NT2/D1 (cell line): ENCODE measurements around the gene KIF16B.

Experiments used
- DNase-seq: peaks from one replicate; pipeline ENCODE4 v3.0.0-alpha.2; 2011; ENCODE audit warnings: low read depth, low spot score
- H3K27me3 ChIP-seq: 2 replicates; pipeline ENCODE4 v1.6.0; 2011; ENCODE audit warnings: mild to moderate bottlenecking; ENCODE audit not compliant: insufficient read length, insufficient read depth
- H3K36me3 ChIP-seq: 2 replicates; pipeline ENCODE4 v1.6.1; 2011; ENCODE audit warnings: mild to moderate bottlenecking, low read length, mixed read lengths; ENCODE audit not compliant: insufficient read depth, insufficient read length
- H3K4me1 ChIP-seq: 2 replicates; pipeline ENCODE4 v1.5.1; 2011; ENCODE audit not compliant: insufficient read depth, insufficient read length
- H3K4me3 ChIP-seq: 2 replicates; pipeline ENCODE4 v1.5.1; 2011; ENCODE audit warnings: low read depth; ENCODE audit not compliant: insufficient read length
- H3K9ac ChIP-seq: 2 replicates; pipeline ENCODE4 v1.6.0; 2011; ENCODE audit warnings: low read depth; ENCODE audit not compliant: insufficient read length
- H3K9me3 ChIP-seq: 2 replicates; pipeline ENCODE4 v1.5.1; 2011; ENCODE audit warnings: mild to moderate bottlenecking, low read length; ENCODE audit not compliant: insufficient read depth
- SUZ12 ChIP-seq: IDR thresholded peaks from 2 replicates; pipeline ENCODE4 v1.6.1; 2011; ENCODE audit not compliant: insufficient read length, insufficient read depth; ENCODE audit errors: extremely low read depth
- YY1 ChIP-seq: IDR thresholded peaks from 2 replicates; pipeline ENCODE4 v1.6.1; 2011; ENCODE audit not compliant: insufficient read length, insufficient read depth
- ZNF274 ChIP-seq: IDR thresholded peaks from 2 replicates; pipeline ENCODE4 v1.6.1; 2011; ENCODE audit warnings: mild to moderate bottlenecking, low read depth, low read length

Gene KIF16B

DNA sequence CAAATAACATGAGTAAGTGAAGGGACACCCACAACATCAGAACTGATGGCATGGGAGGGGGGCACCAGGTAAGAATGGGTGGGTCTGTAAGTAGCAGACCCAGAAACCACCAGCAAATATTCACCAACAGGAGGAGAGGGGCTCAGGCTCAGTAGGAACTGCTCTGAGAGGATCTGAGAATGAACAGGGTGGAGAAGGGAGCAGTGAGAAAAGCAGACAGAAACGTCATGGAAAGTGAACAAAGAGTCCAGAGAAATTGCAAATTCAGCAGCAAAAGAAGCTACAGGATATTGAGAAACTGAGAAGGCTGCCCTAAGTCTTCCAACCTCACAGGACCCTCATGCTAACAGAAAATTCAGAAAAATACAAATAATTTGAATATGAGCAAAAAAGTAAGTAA lies 121.3 kb downstream of the KIF16B start:
- Histone ChIP-seq H3K9ac (no peak overlapping the region), H3K4me3 (no peak overlapping the region), H3K36me3 (no peaks in the 10 kb centered on the region), H3K9me3 (no peaks in the 10 kb centered on the region), H3K27me3 (no peaks in the 10 kb centered on the region), H3K4me1 (no peaks in the 10 kb centered on the region)
- DNase-seq = no peak
- TF ChIP-seq YY1 (no peak), ZNF274 (no peak), SUZ12 (no peak)

DNA sequence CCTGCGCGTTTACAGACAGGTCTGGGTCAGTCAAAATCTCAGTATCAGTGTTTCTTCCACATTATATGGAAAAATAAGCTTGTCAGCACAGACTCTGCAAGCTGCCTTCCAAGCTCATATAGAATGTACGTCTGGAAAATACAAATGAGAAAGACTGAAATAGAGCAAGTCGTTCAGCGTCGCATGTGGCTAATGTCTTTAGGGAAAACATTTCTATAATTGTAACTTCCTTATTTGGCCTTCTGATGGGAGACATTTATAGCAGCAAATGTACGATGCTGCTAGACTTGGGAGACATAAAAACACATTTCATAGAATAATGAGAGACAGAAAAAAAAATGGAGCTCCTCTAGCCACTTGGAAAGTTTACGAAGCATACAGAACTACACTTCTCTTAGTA lies 122.2 kb downstream of the KIF16B start:
- Histone ChIP-seq H3K27me3 (no peaks in the 10 kb centered on the region), H3K4me3 (no peak overlapping the region), H3K9ac (no peak overlapping the region), H3K4me1 (no peaks in the 10 kb centered on the region), H3K36me3 (no peaks in the 10 kb centered on the region), H3K9me3 (no peaks in the 10 kb centered on the region)
- no peak for DNase-seq
- TF ChIP-seq SUZ12 = no peak

DNA sequence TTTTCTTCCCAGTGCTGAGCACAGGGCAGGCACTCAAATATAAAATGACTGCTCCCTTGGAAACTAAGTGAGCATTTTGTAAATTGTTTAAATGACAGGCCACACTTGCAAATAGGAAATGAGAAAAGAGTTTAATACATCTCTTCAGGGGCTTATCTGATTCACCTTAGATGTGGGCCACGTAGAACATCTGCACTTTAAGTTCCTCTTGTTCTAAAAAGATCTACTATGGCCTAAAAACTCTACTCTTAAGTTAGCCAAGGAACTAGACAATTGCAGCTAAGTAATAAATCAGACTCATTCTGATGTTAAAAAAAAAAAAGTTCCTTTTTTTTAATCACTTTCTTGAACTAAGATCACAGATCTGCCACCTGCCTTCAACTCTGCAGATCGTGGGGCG lies 126.3 kb downstream of the KIF16B start:
- Histone ChIP-seq H3K27me3 (no peaks in the 10 kb centered on the region), H3K4me3 (no peak overlapping the region), H3K4me1 (no peaks in the 10 kb centered on the region), H3K9ac (no peak overlapping the region), H3K36me3 (no peaks in the 10 kb centered on the region), H3K9me3 (no peaks in the 10 kb centered on the region)
- TF ChIP-seq YY1 = no peak
- TF ChIP-seq ZNF274 = no peak
- no peak for TF ChIP-seq SUZ12
- no peak for DNase-seq

DNA sequence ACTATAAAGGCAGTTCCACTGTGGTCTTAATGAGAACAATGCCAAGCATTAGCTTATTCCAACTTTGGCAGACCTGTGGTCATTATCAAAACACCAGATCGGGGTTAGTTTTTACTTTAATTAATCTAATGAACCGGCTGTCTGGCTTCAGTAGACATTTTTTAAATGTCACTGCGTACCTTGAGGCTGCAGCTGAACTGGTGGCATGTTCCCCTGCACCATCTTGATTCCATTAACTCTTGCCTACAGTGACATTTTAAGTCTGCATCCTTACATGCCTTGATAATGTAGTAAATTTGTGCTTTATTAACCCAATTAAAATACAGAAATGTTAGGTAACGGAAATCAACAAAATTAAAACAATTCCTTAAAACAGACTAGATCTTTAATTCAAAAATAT lies 127.0 kb downstream of the KIF16B start:
- H3K4me3 ChIP-seq = no peak overlapping the region
- DNase-seq = no peak
- no peaks in the 10 kb centered on the region for H3K9me3 ChIP-seq
- H3K27me3 ChIP-seq = no peaks in the 10 kb centered on the region
- H3K4me1 ChIP-seq = no peaks in the 10 kb centered on the region
- TF ChIP-seq YY1 (no peak), ZNF274 (no peak), SUZ12 (no peak)
- no peaks in the 10 kb centered on the region for H3K36me3 ChIP-seq
- no peak overlapping the region for H3K9ac ChIP-seq

DNA sequence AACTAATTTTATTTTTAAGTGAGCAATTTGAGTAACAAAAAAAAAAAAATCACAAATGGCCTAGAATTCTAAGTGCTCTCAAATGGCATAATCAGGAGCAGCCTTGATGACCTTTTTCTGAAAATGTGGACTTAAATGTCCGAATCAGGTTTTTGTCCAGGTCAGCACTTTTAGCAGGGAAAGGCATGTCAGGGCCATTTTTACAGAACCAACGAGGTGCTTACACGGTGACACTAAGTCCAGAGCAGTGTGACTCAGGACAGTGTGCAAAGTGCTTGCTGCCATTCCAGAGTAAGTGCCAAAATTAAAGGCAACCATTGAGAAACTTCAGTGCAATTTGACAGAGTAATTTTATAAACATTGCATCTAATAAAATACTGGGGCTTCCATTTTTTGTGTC lies 127.8 kb downstream of the KIF16B start:
- Histone ChIP-seq H3K4me1 (no peaks in the 10 kb centered on the region), H3K4me3 (no peak overlapping the region), H3K9me3 (no peaks in the 10 kb centered on the region), H3K27me3 (no peaks in the 10 kb centered on the region), H3K9ac (no peak overlapping the region), H3K36me3 (no peaks in the 10 kb centered on the region)
- DNase-seq = no peak
- TF ChIP-seq ZNF274 (no peak), YY1 (no peak), SUZ12 (no peak)

DNA sequence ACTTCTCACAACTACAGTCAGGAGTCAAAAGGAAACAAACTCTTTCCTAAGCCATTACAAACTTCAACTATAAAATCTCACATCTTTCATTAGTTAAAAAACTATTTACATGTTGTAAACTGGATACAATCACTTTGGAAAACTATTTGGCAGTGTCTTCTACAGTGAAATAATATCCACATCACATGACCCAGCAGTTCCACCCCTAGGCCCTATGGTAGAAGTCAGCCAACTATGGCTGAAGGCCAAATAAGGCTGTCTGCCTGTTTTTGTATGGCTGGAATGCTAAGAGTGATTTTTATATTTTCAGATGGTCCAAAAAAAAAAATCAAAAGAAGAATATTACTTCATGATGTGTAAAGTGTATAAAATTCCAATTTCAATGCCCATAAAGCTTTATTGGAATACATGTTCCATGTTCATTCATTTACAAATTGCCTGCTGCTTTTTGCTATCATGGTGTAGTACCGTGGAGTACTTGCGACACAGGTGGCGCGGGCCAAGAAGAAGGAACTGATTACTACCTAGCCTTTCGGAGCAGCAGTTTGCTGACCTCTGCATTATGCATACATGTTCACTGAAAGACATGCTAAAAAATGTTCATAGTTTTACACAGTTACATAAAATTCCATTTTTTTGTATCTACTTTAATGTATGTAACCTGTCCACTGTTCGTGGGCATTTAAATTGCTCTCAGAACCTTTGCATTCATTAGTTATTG lies 129.0 kb downstream of the KIF16B start:
- Histone ChIP-seq H3K27me3 (no peaks in the 10 kb centered on the region), H3K9ac (no peak overlapping the region), H3K4me1 (no peaks in the 10 kb centered on the region), H3K4me3 (no peak overlapping the region), H3K9me3 (no peaks in the 10 kb centered on the region), H3K36me3 (no peaks in the 10 kb centered on the region)
- no peak for DNase-seq
- TF ChIP-seq ZNF274 (no peak), SUZ12 (no peak), YY1 (no peak)

DNA sequence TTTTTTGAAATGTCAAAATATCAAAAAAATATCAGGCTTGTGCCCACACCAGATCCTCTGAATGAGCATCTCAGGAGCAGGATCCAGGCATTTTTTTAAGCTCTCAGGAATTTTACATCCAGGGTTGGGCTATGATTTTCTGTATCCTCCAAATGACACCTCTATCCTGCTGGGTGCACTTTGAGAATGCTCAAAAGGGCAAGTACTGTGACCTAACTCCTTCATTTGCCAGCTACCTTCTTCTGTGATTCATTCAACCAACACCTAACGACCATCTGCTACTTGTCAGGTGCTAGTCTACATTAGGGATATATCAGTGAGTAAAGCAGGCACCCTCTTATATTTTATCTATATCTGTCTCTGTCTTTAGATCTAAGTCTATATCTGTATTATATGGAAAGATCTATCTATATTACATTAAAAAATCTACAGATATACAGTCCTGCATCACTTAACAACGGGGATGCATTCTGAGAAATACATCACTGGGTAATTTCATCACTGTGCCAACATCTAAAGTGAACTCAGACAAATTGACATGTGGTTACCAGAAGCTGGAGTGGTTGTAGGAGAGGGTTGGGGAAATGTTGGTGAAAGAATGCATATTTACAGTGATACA lies 131.6 kb downstream of the KIF16B start:
- Histone ChIP-seq H3K4me3 (no peak overlapping the region), H3K4me1 (no peaks in the 10 kb centered on the region), H3K27me3 (no peaks in the 10 kb centered on the region), H3K9me3 (no peaks in the 10 kb centered on the region), H3K36me3 (no peaks in the 10 kb centered on the region), H3K9ac (no peak overlapping the region)
- no peak for DNase-seq
- TF ChIP-seq YY1 = no peak
- TF ChIP-seq ZNF274 = no peak
- TF ChIP-seq SUZ12 = no peak
